Dermis microvascular lymphatic vessel endothelial cell (primary cell): ENCODE measurements around the gene ITM2A. TPM values are rescaled to one million over a fixed set of nuclear protein-coding genes. Genes with fewer than 3 reads are reported as not detected.

ENCODE experiments used
- total RNA-seq: library from RNA; depleted of rRNA; stranded (reverse); fragments of >200 nt; gene quantifications from 2 replicates; pipeline ENCODE4 v1.2.1, GENCODE V29; 2014

Gene ITM2A
- total RNA-seq, 1 donor from 2014 or later = 95.0 TPM

Other genes with a start within 250 kb of the ITM2A start
- gene GPR174, start 222.6 kb downstream of the ITM2A start, total RNA-seq = under 0.01 TPM in 1 of 2 replicates, not detected in the other